ENCODE results near the gene DPF1. TPM values are rescaled to one million over a fixed set of nuclear protein-coding genes. Genes with fewer than 3 reads are reported as not detected.

Gene DPF1
- total and polyA plus RNA-seq, 4 donors = not detected

- no peak for DNase-seq (ENCODE audit: low spot score)
Measured at GRCh38 chr19:38162632-38163031, 61.4 kb downstream of the DPF1 start.

GRCh38 chr19:38162094-38162493, 61.9 kb downstream of the DPF1 start:
- Histone ChIP-seq H3K36me3 (ENCODE audit: control insufficient read depth in 4 of 4, insufficient read depth in 3 of 4, low read depth in 1 of 4, low read length in 3 of 4) (peaks cover 9 to 44% (median 26%) of the 10 kb centered on the region in 4 donors), H3K9me3 (ENCODE audit: control insufficient read depth in 4 of 4, low read length in 3 of 4) (peaks cover 5 to 10% (median 7%) of the 10 kb centered on the region in 4 donors), H3K9ac (ENCODE audit: low read depth in 1 of 2, low read length in 2 of 2) (no peak overlapping the region), H3K4me3 (ENCODE audit: low read depth in 1 of 3, low read length in 3 of 3) (peak overlapping the region in 1 of 3 donors; percentile 11), H3K27me3 (ENCODE audit: control insufficient read depth in 4 of 4, insufficient read depth in 4 of 4, low read length in 3 of 4) (no peaks in the 10 kb centered on the region), H3K27ac (ENCODE audit: low read depth in 1 of 2, low read length in 2 of 2) (no peak overlapping the region), H3K4me1 (ENCODE audit: control insufficient read depth in 4 of 4, insufficient read depth in 4 of 4, low read length in 3 of 4) (no peaks in the 10 kb centered on the region)
- no peak for DNase-seq (ENCODE audit: low spot score)
- WGBS = 97% methylated on average over 5 of the region's 5 CpGs
- TF ChIP-seq JUND (IDR thresholded peaks at IDR 0.05) = no peak
- TF ChIP-seq EGR1 (IDR thresholded peaks at IDR 0.05; ENCODE audit: low read depth in 2 of 2) = no peak
- no peak for TF ChIP-seq ZBTB33 (IDR thresholded peaks at IDR 0.05)
- no peak for TF ChIP-seq HNF4A (conservative IDR thresholded peaks at IDR 0.05)
- no peak for TF ChIP-seq ATF3 (IDR thresholded peaks at IDR 0.05)
- no peak for TF ChIP-seq GABPA (IDR thresholded peaks at IDR 0.05 in 1 of 2, conservative IDR thresholded peaks at IDR 0.05 in 1 of 2)
- no peak for TF ChIP-seq SP1 (IDR thresholded peaks at IDR 0.05)
- TF ChIP-seq MAX (IDR thresholded peaks at IDR 0.05) = no peak
- no peak for TF ChIP-seq NR2F2 (IDR thresholded peaks at IDR 0.05)
- TF ChIP-seq FOXA2 (IDR thresholded peaks at IDR 0.05) = no peak
- no peak for TF ChIP-seq RXRA (IDR thresholded peaks at IDR 0.05)
- TF ChIP-seq FOXA1 (IDR thresholded peaks at IDR 0.05) = no peak
- no peak for TF ChIP-seq YY1 (IDR thresholded peaks at IDR 0.05)
- TF ChIP-seq CTCF (IDR thresholded peaks at IDR 0.05; ENCODE audit: low read depth, low read length, missing input control) = no peak

More at GRCh38 chr19:38162632-38163031, 61.4 kb downstream of the DPF1 start:
- WGBS = 96% methylated on average over 7 of the region's 7 CpGs
- Histone ChIP-seq H3K27ac (ENCODE audit: low read depth in 1 of 2, low read length in 2 of 2) (no peak overlapping the region), H3K9ac (ENCODE audit: low read depth in 1 of 2, low read length in 2 of 2) (no peak overlapping the region), H3K9me3 (ENCODE audit: control insufficient read depth in 4 of 4, low read length in 3 of 4) (peaks cover 5 to 10% (median 7%) of the 10 kb centered on the region in 4 donors), H3K4me1 (ENCODE audit: control insufficient read depth in 4 of 4, insufficient read depth in 4 of 4, low read length in 3 of 4) (no peaks in the 10 kb centered on the region), H3K27me3 (ENCODE audit: control insufficient read depth in 4 of 4, insufficient read depth in 4 of 4, low read length in 3 of 4) (no peaks in the 10 kb centered on the region), H3K36me3 (ENCODE audit: control insufficient read depth in 4 of 4, insufficient read depth in 3 of 4, low read depth in 1 of 4, low read length in 3 of 4) (peaks cover 9 to 46% (median 26%) of the 10 kb centered on the region in 4 donors), H3K4me3 (ENCODE audit: low read depth in 1 of 3, low read length in 3 of 3) (peak overlapping the region in 2 of 3 donors; percentile 11 to 26)
- no peak for TF ChIP-seq NR2F2 (IDR thresholded peaks at IDR 0.05)
- TF ChIP-seq FOXA1 (IDR thresholded peaks at IDR 0.05) = no peak
- no peak for TF ChIP-seq REST (IDR thresholded peaks at IDR 0.05)
- no peak for TF ChIP-seq CTCF (IDR thresholded peaks at IDR 0.05; ENCODE audit: low read depth, low read length, missing input control)

Data from liver (tissue), 9 donors.